ENCODE measurements around the gene GJA9. TPM values are rescaled to one million over a fixed set of nuclear protein-coding genes. Genes with fewer than 3 reads are reported as not detected.

Gene GJA9
- total and polyA plus RNA-seq, 9 donors = not detected

DNA sequence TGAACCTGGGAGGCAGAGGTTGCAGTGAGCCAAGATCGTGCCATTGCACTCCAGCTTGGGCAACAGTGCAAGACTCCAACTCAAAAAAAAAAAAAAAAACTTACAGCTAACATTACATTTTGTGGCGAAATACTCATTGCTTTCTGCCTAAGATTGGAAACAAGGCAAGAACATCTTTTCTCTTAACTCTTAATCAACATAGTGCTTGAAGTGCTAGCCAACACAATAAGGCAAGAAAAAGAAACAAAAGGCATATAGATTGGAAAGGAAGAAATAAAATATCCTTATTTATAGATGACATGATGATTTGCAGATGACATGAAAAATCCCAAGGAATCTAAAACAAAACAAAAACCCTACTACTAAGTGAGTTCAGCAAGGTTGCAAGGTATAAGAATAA, 24.6 kb upstream of the GJA9 start:
- Histone ChIP-seq H3K36me3 (no peaks in the 10 kb centered on the region), H3K9me3 (no peaks in the 10 kb centered on the region), H3K4me1 (ENCODE audit: insufficient read depth) (no peaks in the 10 kb centered on the region), H3K27ac (no peak overlapping the region), H3K4me3 (no peak overlapping the region), H3K27me3 (no peaks in the 10 kb centered on the region)
- 95 to 100% (median 96%) methylated on average over 2 of the region's 2 CpGs for WGBS, 3 donors
- TF ChIP-seq POLR2A (IDR thresholded peaks at IDR 0.05) = no peak
- TF ChIP-seq, protein P1, sequence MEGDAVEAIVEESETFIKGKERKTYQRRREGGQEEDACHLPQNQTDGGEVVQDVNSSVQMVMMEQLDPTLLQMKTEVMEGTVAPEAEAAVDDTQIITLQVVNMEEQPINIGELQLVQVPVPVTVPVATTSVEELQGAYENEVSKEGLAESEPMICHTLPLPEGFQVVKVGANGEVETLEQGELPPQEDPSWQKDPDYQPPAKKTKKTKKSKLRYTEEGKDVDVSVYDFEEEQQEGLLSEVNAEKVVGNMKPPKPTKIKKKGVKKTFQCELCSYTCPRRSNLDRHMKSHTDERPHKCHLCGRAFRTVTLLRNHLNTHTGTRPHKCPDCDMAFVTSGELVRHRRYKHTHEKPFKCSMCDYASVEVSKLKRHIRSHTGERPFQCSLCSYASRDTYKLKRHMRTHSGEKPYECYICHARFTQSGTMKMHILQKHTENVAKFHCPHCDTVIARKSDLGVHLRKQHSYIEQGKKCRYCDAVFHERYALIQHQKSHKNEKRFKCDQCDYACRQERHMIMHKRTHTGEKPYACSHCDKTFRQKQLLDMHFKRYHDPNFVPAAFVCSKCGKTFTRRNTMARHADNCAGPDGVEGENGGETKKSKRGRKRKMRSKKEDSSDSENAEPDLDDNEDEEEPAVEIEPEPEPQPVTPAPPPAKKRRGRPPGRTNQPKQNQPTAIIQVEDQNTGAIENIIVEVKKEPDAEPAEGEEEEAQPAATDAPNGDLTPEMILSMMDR (IDR thresholded peaks at IDR 0.05) = no peak
- TF ChIP-seq EP300 (IDR thresholded peaks at IDR 0.05) = no peak
- intact Hi-C loops (cut with DNase I) = no loop called here
- no peak for DNase-seq

DNA sequence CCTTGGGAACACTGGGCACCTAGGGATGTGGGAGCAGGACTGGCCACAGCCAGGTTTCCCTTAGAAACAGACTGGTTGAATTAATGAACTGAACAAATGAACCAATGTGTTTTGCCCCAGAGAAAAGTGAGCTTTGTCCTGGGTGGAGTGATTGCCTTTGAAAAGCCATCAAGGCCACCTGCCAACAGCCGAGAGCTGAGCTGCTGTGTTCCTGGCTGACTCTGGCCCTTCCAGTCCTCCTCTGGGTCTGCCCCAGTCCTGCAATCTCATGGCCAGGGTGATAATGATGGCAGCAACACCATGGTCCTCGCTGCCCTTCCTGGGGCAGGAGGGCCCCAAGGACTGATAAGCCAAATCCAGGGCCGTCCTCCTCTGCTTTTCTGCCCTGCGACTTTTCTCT, 18.2 kb upstream of the GJA9 start:
- 71 to 81% (median 80%) methylated on average over 4 of the region's 4 CpGs for WGBS, 3 donors
- H3K27ac ChIP-seq = no peak overlapping the region
- no peaks in the 10 kb centered on the region for H3K9me3 ChIP-seq
- H3K4me3 ChIP-seq = no peak overlapping the region
- H3K27me3 ChIP-seq = no peaks in the 10 kb centered on the region
- TF ChIP-seq POLR2A (IDR thresholded peaks at IDR 0.05) = no peak
- no peak for TF ChIP-seq EP300 (IDR thresholded peaks at IDR 0.05)
- TF ChIP-seq, protein P1 (IDR thresholded peaks at IDR 0.05) = no peak
- intact Hi-C loops (cut with DNase I) = no loop called here
- no peaks in the 10 kb centered on the region for H3K4me1 ChIP-seq (ENCODE audit: insufficient read depth)
- H3K36me3 ChIP-seq = no peaks in the 10 kb centered on the region
- no peak for DNase-seq

DNA sequence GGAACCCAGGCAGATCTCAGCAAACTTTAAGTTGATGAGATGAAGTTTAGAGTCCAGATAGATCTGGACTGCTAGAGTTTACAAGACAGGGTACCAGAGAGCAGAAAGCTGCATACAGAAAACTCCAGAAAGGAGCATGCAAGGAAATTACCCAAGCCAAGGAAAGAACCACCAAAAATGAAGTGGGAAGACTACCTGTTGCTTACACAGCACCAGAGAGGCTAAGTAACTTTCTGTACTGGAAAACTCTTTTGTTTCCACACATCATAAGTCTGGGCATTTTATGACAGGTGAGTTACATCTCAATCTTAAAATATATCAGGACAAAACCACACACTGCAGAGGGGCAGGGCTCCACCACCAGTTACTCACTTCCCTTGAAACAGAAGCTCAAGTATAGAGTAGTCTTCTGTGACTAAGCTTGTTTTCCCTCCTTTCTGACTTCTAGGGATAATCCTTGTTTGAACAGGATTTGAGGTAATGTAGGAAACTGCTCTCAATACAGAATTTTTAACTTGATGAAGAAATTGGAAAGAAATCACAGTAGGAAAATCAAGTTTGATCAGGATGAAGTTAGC, 17.4 kb upstream of the GJA9 start:
- intact Hi-C loops (cut with DNase I) = no loop called here
- no peaks in the 10 kb centered on the region for H3K9me3 ChIP-seq
- DNase-seq = no peak

DNA sequence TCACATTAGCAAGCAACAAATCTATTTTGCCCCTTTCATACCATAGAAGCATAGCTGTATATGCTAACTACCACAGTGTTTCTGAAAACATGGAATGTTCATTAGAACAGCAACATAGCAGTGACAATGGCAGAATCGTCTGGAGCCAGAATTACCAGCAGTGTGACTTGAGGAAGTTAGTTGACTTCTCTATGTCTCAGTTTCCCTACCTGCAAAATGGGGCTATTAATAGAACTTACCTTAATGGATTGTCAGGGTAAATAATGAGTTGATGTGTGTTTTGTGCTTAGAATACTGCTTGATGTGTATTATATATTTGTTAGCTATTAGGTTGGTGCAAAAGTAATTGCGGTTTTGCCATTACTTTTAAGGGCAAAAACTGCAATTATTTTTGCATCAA, 14.8 kb upstream of the GJA9 start:
- no peak overlapping the region for H3K27ac ChIP-seq
- DNase-seq = no peak
- TF ChIP-seq EP300 (IDR thresholded peaks at IDR 0.05) = no peak
- TF ChIP-seq POLR2A (IDR thresholded peaks at IDR 0.05) = no peak
- TF ChIP-seq, protein P1 (IDR thresholded peaks at IDR 0.05) = no peak
- no peak overlapping the region for H3K4me3 ChIP-seq
- no peaks in the 10 kb centered on the region for H3K36me3 ChIP-seq
- WGBS, 3 donors = 89 to 92% (median 90%) methylated on average over 2 of the region's 2 CpGs
- no peaks in the 10 kb centered on the region for H3K27me3 ChIP-seq
- intact Hi-C loops (cut with DNase I) = no loop called here
- H3K9me3 ChIP-seq = no peaks in the 10 kb centered on the region
- H3K4me1 ChIP-seq (ENCODE audit: insufficient read depth) = no peaks in the 10 kb centered on the region

More for the DNA sequence above, 17.4 kb upstream of the GJA9 start:
- H3K4me1 ChIP-seq (ENCODE audit: insufficient read depth) = no peaks in the 10 kb centered on the region
- no peak overlapping the region for H3K27ac ChIP-seq
- no peak overlapping the region for H3K4me3 ChIP-seq
- H3K36me3 ChIP-seq = no peaks in the 10 kb centered on the region
- TF ChIP-seq EP300 (IDR thresholded peaks at IDR 0.05) (no peak), POLR2A (IDR thresholded peaks at IDR 0.05) (no peak)
- TF ChIP-seq, protein P1 (IDR thresholded peaks at IDR 0.05) = no peak
- no peaks in the 10 kb centered on the region for H3K27me3 ChIP-seq
